Calu3 (cell line): ENCODE measurements around the gene ATG4D. TPM values are rescaled to one million over a fixed set of nuclear protein-coding genes. Genes with fewer than 3 reads are reported as not detected.
"Not testable (repeated sequence)": the region's sequence is repeated elsewhere in the genome, so short reads cannot be mapped to it uniquely, and the experiment has no call there.

Source experiments
- BruUV-seq: library from RNA; stranded (reverse); fragments of 400-500 nt; replicated peaks from 2 replicates; lab custom pipeline; 2021; lab: Mats Ljungman, UMichigan
- CTCF ChIA-PET: fragments of 300-600 bp; sonication (Branson Sonifier 250); formaldehyde crosslinking; loops from one replicate; lab custom pipeline; 2022; ENCODE audit warnings: antibody characterized with exemption; lab: Charles Lee
- DNase-seq: peaks from one replicate; pipeline ENCODE4 v3.0.0; 2022
- H3K27ac Mint-ChIP-seq: one replicate; pipeline ENCODE4 v1.8.0; 2022; ENCODE audit warnings: mixed read lengths; ENCODE audit not compliant: unreplicated experiment
- H3K27me3 Mint-ChIP-seq: one replicate; pipeline ENCODE4 v1.8.0; 2022; ENCODE audit warnings: mixed read lengths; ENCODE audit not compliant: unreplicated experiment
- H3K36me3 Mint-ChIP-seq: one replicate; pipeline ENCODE4 v1.8.0; 2022; ENCODE audit warnings: mild to moderate bottlenecking, moderate library complexity, mixed read lengths; ENCODE audit not compliant: insufficient read depth, unreplicated experiment
- H3K4me1 Mint-ChIP-seq: one replicate; pipeline ENCODE4 v1.8.0; 2022; ENCODE audit warnings: mild to moderate bottlenecking, low read depth, mixed read lengths; ENCODE audit not compliant: unreplicated experiment
- H3K4me3 Mint-ChIP-seq: one replicate; pipeline ENCODE4 v1.8.0; 2022; ENCODE audit warnings: mild to moderate bottlenecking, low read depth, moderate library complexity, mixed read lengths; ENCODE audit not compliant: unreplicated experiment
- H3K9me3 Mint-ChIP-seq: one replicate; pipeline ENCODE4 v1.8.0; 2022; ENCODE audit warnings: low read depth, mixed read lengths; ENCODE audit not compliant: unreplicated experiment
- intact Hi-C: fragments of 100-400 bp; cut with micrococcal nuclease; formaldehyde crosslinking; loops from one replicate; pipeline ENCODE4 v1.10.0; 2022; ENCODE audit not compliant: unreplicated experiment
- total RNA-seq: library from RNA; stranded (reverse); gene quantifications from 2 replicates; pipeline ENCODE4 v1.2.3, GENCODE V29; 2022
- TF ChIP-seq, protein P1 (sequence below): fragments of 200-600 bp; IDR thresholded peaks from one replicate; pipeline ENCODE4 v1.8.0; 2022; ENCODE audit warnings: antibody characterized with exemption; ENCODE audit not compliant: unreplicated experiment

The ATG4D gene
- total RNA-seq, 1 experiment from 2014 or later: 24.5 TPM

DNA sequence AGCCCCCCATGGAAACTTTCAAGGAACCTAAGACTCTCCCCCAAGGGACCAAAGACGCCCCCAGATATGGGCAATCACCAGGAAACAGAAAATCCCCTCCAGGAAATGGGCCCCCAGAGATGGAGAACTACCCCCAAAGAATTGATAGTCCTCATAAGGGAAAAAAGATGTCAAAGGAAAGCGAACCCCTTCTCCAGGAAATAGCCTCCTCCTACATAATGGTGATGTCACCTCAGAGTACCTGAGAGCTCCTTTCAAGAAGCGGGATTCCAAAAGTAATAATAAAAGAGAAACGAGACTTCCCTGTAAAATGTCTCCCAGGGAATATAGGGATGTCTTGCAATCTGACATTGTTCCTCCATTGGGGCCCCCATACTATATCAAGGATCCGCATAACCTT lies 24.0 kb downstream of the ATG4D start:
- Mint-ChIP-seq H3K36me3 (peaks cover 60% of the 10 kb centered on the region), H3K4me1 (peaks cover 30% of the 10 kb centered on the region), H3K27ac (peak overlapping the region; percentile 33), H3K27me3 (no peaks in the 10 kb centered on the region), H3K4me3 (peak overlapping the region; percentile 94), H3K9me3 (no peaks in the 10 kb centered on the region)
- TF ChIP-seq, protein P1, sequence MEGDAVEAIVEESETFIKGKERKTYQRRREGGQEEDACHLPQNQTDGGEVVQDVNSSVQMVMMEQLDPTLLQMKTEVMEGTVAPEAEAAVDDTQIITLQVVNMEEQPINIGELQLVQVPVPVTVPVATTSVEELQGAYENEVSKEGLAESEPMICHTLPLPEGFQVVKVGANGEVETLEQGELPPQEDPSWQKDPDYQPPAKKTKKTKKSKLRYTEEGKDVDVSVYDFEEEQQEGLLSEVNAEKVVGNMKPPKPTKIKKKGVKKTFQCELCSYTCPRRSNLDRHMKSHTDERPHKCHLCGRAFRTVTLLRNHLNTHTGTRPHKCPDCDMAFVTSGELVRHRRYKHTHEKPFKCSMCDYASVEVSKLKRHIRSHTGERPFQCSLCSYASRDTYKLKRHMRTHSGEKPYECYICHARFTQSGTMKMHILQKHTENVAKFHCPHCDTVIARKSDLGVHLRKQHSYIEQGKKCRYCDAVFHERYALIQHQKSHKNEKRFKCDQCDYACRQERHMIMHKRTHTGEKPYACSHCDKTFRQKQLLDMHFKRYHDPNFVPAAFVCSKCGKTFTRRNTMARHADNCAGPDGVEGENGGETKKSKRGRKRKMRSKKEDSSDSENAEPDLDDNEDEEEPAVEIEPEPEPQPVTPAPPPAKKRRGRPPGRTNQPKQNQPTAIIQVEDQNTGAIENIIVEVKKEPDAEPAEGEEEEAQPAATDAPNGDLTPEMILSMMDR: no peak
- no peak for DNase-seq
- CTCF ChIA-PET: interaction anchor here (0.6 to 1.1 kb wide), 2 partner anchors 105 to 1085 kb away, joined by 3 to 5 read pairs; no protein-coding TSS in a partner anchor
- intact Hi-C loops: no loop called here
- no TSS peak for BruUV-seq

DNA sequence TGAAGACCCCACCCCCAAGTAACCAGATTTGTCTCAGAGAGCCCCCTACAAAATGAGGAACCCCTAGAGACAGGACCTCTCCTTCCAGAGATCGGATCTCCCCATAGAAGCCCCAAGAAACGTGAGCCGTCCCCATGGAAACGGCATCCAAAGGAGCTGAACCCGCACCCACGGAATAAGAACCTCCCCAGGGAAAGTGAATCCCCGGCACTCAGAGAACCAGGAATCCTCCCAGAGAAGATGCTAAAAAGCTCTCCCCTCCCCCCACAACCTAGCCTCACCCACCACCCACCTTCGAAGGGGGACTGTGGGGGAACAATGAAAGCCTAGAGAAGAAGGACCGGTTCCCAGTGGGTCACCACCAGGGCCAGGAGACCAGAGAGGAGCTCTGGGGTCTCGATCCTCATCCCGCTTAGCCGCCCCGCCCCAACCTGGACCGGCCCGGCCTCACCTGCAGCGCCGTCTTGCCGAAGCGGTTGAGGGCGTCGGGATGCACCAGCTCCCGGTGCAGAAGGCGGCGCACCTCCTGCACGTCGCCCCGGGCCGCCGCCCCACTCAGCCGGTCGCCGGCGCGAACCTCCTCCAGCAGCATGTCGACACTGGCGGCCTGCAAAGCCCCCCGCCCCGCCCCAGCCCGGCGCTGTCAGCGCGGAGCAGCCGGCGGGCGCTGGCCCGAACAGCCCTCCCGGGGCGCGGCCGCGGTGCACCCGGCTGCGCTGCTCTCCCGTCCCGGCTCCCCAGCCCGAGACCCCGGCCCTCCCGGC lies 24.5 kb downstream of the ATG4D start:
- Mint-ChIP-seq H3K27me3 (no peaks in the 10 kb centered on the region), H3K4me1 (peaks cover 30% of the 10 kb centered on the region), H3K36me3 (peaks cover 60% of the 10 kb centered on the region), H3K27ac (peak overlapping the region; percentile 33), H3K9me3 (no peaks in the 10 kb centered on the region), H3K4me3 (peak overlapping the region; percentile 94)
- intact Hi-C loops: no loop called here
- DNase-seq: peak; percentile 57
- BruUV-seq: no TSS peak
- CTCF ChIA-PET: interaction anchor here (0.6 to 1.1 kb wide), 2 partner anchors 104 to 1086 kb away, joined by 3 to 5 read pairs; no protein-coding TSS in a partner anchor
- TF ChIP-seq, protein P1: no peak

DNA sequence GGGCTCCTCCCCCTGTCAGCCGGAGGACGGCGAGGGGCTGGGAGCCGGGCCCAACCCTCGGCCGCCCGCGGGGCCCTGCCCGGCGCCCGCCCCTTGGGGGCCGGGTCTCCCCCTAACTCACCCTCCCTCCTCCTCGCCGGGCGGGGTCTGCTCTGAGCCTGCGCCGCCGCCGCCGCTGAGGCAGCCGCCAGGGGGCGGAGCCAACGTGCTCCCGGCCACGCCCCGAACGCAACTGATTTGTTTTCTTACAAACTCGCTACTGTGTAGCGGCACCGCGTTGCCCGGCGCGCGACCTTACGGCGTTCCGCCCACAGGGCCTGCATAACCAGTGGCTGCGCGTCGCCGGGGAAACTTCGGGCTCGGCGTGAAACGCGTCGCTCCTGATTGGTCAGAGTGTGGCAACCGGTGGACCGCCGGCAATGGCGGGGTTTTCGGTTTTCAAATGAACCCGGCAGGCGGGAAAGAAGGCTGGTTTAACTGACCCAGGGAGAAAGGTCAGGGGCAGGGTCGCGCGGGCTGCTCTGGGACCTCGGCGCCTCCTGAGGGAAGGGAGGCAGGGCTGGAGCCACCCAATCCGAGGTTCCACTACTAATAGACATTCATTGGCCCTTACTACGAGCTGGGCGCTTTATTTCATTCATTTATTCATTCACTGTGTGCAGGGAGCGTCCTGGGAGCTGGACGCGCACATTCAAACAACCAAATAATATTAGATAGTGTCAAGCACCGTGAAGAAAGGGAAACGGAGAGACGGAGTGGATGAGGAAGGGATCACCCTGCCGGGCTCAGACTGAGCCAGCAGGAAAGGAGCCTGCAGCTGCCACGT lies 25.3 kb downstream of the ATG4D start, which contains the start of gene CDKN2D:
Gene CDKN2D, minus strand, starts transcription at position 154 of the 826 bp plus-strand sequence. CDS start 326 bp downstream, outside the sequence.
- TSS peak; percentile 94 for BruUV-seq
- Mint-ChIP-seq H3K27me3 (no peaks in the 10 kb centered on the region), H3K4me1 (peaks cover 30% of the 10 kb centered on the region), H3K9me3 (no peaks in the 10 kb centered on the region), H3K27ac (peak within 1 kb of the TSS; percentile 96), H3K4me3 (peak within 1 kb of the TSS; percentile 94), H3K36me3 (peaks cover 62% of the 10 kb centered on the region)
- CTCF ChIA-PET: interaction anchor here (0.6 to 1.1 kb wide), 2 partner anchors 84 to 104 kb away, joined by 3 to 5 read pairs; no protein-coding TSS in a partner anchor
- intact Hi-C loops: no loop called here
- DNase-seq: peak; percentile 97
- TF ChIP-seq, protein P1: no peak

DNA sequence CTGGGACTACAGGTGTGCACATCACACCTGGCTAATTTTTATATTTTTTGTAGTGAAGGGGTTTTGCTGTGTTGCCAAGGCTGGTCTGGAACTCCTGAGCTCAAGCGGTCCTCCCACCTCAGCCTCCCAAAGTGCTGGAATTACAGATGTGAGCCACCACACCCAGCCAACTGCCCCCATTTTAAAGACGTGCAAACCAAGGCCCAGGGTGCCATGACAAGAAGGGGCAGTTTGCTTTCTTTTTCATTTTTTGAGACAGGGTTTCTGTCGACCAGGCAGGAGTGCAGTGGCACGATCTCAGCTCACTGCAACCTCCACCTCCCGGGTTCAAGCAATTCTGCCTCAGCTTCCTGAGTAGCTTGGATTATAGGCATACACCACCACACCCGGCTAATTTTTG lies 30.1 kb downstream of the ATG4D start:
- H3K4me1 Mint-ChIP-seq, BruUV-seq, DNase-seq, intact Hi-C loops, H3K9me3 Mint-ChIP-seq, H3K4me3 Mint-ChIP-seq, H3K27ac Mint-ChIP-seq, H3K27me3 Mint-ChIP-seq: not testable (repeated sequence)
- CTCF ChIA-PET: interaction anchor here (0.6 kb wide), 1 partner anchor 141 kb away, joined by 4 read pairs; no protein-coding TSS in a partner anchor
- H3K36me3 Mint-ChIP-seq: peaks cover 51% of the 10 kb centered on the region
